Measurements from ENCODE around the gene VWA7. TPM values are rescaled to one million over a fixed set of nuclear protein-coding genes. Genes with fewer than 3 reads are reported as not detected.
"Not testable (repeated sequence)": the region's sequence is repeated elsewhere in the genome, so short reads cannot be mapped to it uniquely, and the experiment has no call there.

The VWA7 gene
- total RNA-seq, 1 donor from 2014 or later = 1.0 TPM

GRCh38 chr6:31817133-31817928, 40.2 kb upstream of the VWA7 start:
- H3K9me3 ChIP-seq (ENCODE audit: control insufficient read depth in 3 of 3, low read length in 3 of 3); H3K36me3 ChIP-seq (ENCODE audit: control insufficient read depth in 3 of 3, insufficient read depth in 3 of 3, low read length in 3 of 3); H3K27me3 ChIP-seq (ENCODE audit: control insufficient read depth in 3 of 3, insufficient read depth in 3 of 3, low read length in 3 of 3): not testable (repeated sequence)
- H3K27ac ChIP-seq (ENCODE audit: low read depth, low read length) = peak overlapping the region; percentile 100
- H3K4me3 ChIP-seq (ENCODE audit: low read length in 3 of 3) = peak overlapping the region; percentile 85 to 88 (median 86)
- peaks cover 32 to 38% (median 34%) of the 10 kb centered on the region in 3 donors for H3K4me1 ChIP-seq (ENCODE audit: control insufficient read depth in 3 of 3, insufficient read depth in 3 of 3, low read length in 3 of 3)
- peak overlapping the region; percentile 88 to 92 (median 88) for H3K9ac ChIP-seq (ENCODE audit: low read depth in 1 of 3, low read length in 3 of 3)

- Histone ChIP-seq H3K27ac (ENCODE audit: low read depth, low read length) (peak within 1 kb of the TSS; percentile 98), H3K9ac (ENCODE audit: low read depth in 1 of 3, low read length in 3 of 3) (peak within 1 kb of the TSS; percentile 90 to 94 (median 93)), H3K4me1 (ENCODE audit: control insufficient read depth in 3 of 3, insufficient read depth in 3 of 3, low read length in 3 of 3) (peaks cover 21 to 29% (median 22%) of the 10 kb centered on the region in 3 donors)
Measured at GRCh38 chr6:31815025-31815838, 38.1 kb upstream of the VWA7 start, which contains the start of the genes HSPA1A and HSPA1L. TSS of gene HSPA1A (plus strand) at chr6:31815543. CDS start at chr6:31815757, 214 bp downstream. TSS of gene HSPA1L (minus strand) at chr6:31815283. CDS start at chr6:31811972, 3,311 bp downstream.

GRCh38 chr6:31814677-31815024, 37.5 kb upstream of the VWA7 start:
- peaks cover 0 to 6% (median 0%) of the 10 kb centered on the region in 3 donors for H3K36me3 ChIP-seq (ENCODE audit: control insufficient read depth in 3 of 3, insufficient read depth in 3 of 3, low read length in 3 of 3)
- H3K4me3 ChIP-seq (ENCODE audit: low read length in 3 of 3) = peak overlapping the region; percentile 74 to 91 (median 85)
- no peaks in the 10 kb centered on the region for H3K27me3 ChIP-seq (ENCODE audit: control insufficient read depth in 3 of 3, insufficient read depth in 3 of 3, low read length in 3 of 3)
- peaks cover 16 to 23% (median 16%) of the 10 kb centered on the region in 3 donors for H3K4me1 ChIP-seq (ENCODE audit: control insufficient read depth in 3 of 3, insufficient read depth in 3 of 3, low read length in 3 of 3)
- peak overlapping the region; percentile 74 to 94 (median 90) for H3K9ac ChIP-seq (ENCODE audit: low read depth in 1 of 3, low read length in 3 of 3)
- no peaks in the 10 kb centered on the region for H3K9me3 ChIP-seq (ENCODE audit: control insufficient read depth in 3 of 3, low read length in 3 of 3)
- peak overlapping the region; percentile 98 for H3K27ac ChIP-seq (ENCODE audit: low read depth, low read length)

More at GRCh38 chr6:31815025-31815838, 38.1 kb upstream of the VWA7 start, which contains the start of the genes HSPA1A and HSPA1L:
- peak within 1 kb of the TSS; percentile 85 to 91 (median 90) for H3K4me3 ChIP-seq (ENCODE audit: low read length in 3 of 3)
- no peaks in the 10 kb centered on the region for H3K9me3 ChIP-seq (ENCODE audit: control insufficient read depth in 3 of 3, low read length in 3 of 3)
- no peaks in the 10 kb centered on the region for H3K27me3 ChIP-seq (ENCODE audit: control insufficient read depth in 3 of 3, insufficient read depth in 3 of 3, low read length in 3 of 3)
- peaks cover 0 to 6% (median 0%) of the 10 kb centered on the region in 3 donors for H3K36me3 ChIP-seq (ENCODE audit: control insufficient read depth in 3 of 3, insufficient read depth in 3 of 3, low read length in 3 of 3)

- Histone ChIP-seq H3K4me1 (ENCODE audit: control insufficient read depth in 3 of 3, insufficient read depth in 3 of 3, low read length in 3 of 3) (peaks cover 8 to 16% (median 10%) of the 10 kb centered on the region in 3 donors), H3K4me3 (ENCODE audit: low read length in 3 of 3) (peak overlapping the region; percentile 0 to 61 (median 47)), H3K9me3 (ENCODE audit: control insufficient read depth in 3 of 3, low read length in 3 of 3) (no peaks in the 10 kb centered on the region), H3K9ac (ENCODE audit: low read depth in 1 of 3, low read length in 3 of 3) (peak overlapping the region; percentile 81 to 87 (median 84)), H3K36me3 (ENCODE audit: control insufficient read depth in 3 of 3, insufficient read depth in 3 of 3, low read length in 3 of 3) (peaks cover 0 to 6% (median 0%) of the 10 kb centered on the region in 3 donors), H3K27me3 (ENCODE audit: control insufficient read depth in 3 of 3, insufficient read depth in 3 of 3, low read length in 3 of 3) (no peaks in the 10 kb centered on the region), H3K27ac (ENCODE audit: low read depth, low read length) (peak overlapping the region; percentile 90)
Measured at GRCh38 chr6:31813465-31813849, 36.3 kb upstream of the VWA7 start.

GRCh38 chr6:31811645-31812044, 34.5 kb upstream of the VWA7 start:
- no peaks in the 10 kb centered on the region for H3K27me3 ChIP-seq (ENCODE audit: control insufficient read depth in 3 of 3, insufficient read depth in 3 of 3, low read length in 3 of 3)
- H3K27ac ChIP-seq (ENCODE audit: low read depth, low read length) = no peak overlapping the region
- H3K36me3 ChIP-seq (ENCODE audit: control insufficient read depth in 3 of 3, insufficient read depth in 3 of 3, low read length in 3 of 3) = peaks cover 0 to 6% (median 0%) of the 10 kb centered on the region in 3 donors
- H3K9me3 ChIP-seq (ENCODE audit: control insufficient read depth in 3 of 3, low read length in 3 of 3) = no peaks in the 10 kb centered on the region
- H3K4me3 ChIP-seq (ENCODE audit: low read length in 3 of 3) = no peak overlapping the region
- no peak overlapping the region for H3K9ac ChIP-seq (ENCODE audit: low read depth in 1 of 3, low read length in 3 of 3)
- H3K4me1 ChIP-seq (ENCODE audit: control insufficient read depth in 3 of 3, insufficient read depth in 3 of 3, low read length in 3 of 3) = peaks cover 10 to 12% (median 11%) of the 10 kb centered on the region in 3 donors

GRCh38 chr6:31808599-31808998, 31.5 kb upstream of the VWA7 start:
- not testable (repeated sequence) for H3K9me3 ChIP-seq (ENCODE audit: control insufficient read depth in 3 of 3, low read length in 3 of 3); H3K36me3 ChIP-seq (ENCODE audit: control insufficient read depth in 3 of 3, insufficient read depth in 3 of 3, low read length in 3 of 3); H3K27ac ChIP-seq (ENCODE audit: low read depth, low read length); H3K4me3 ChIP-seq (ENCODE audit: low read length in 3 of 3); H3K27me3 ChIP-seq (ENCODE audit: control insufficient read depth in 3 of 3, insufficient read depth in 3 of 3, low read length in 3 of 3); H3K9ac ChIP-seq (ENCODE audit: low read depth in 1 of 3, low read length in 3 of 3)
- peaks cover 11 to 17% (median 15%) of the 10 kb centered on the region in 3 donors for H3K4me1 ChIP-seq (ENCODE audit: control insufficient read depth in 3 of 3, insufficient read depth in 3 of 3, low read length in 3 of 3)

GRCh38 chr6:31806470-31807272, 29.5 kb upstream of the VWA7 start, which contains the start of gene LSM2:
TSS of gene LSM2 (minus strand) at chr6:31806966. CDS start at chr6:31806757, 209 bp downstream.
- Histone ChIP-seq H3K4me3 (ENCODE audit: low read length in 3 of 3) (peak within 1 kb of the TSS; percentile 71 to 86 (median 79)), H3K27me3 (ENCODE audit: control insufficient read depth in 3 of 3, insufficient read depth in 3 of 3, low read length in 3 of 3) (no peaks in the 10 kb centered on the region), H3K36me3 (ENCODE audit: control insufficient read depth in 3 of 3, insufficient read depth in 3 of 3, low read length in 3 of 3) (peaks cover 0 to 6% (median 2%) of the 10 kb centered on the region in 3 donors), H3K27ac (ENCODE audit: low read depth, low read length) (peak within 1 kb of the TSS; percentile 91), H3K4me1 (ENCODE audit: control insufficient read depth in 3 of 3, insufficient read depth in 3 of 3, low read length in 3 of 3) (peaks cover 8 to 14% (median 12%) of the 10 kb centered on the region in 3 donors), H3K9me3 (ENCODE audit: control insufficient read depth in 3 of 3, low read length in 3 of 3) (no peaks in the 10 kb centered on the region), H3K9ac (ENCODE audit: low read depth in 1 of 3, low read length in 3 of 3) (peak within 1 kb of the TSS; percentile 84 to 95 (median 93))

GRCh38 chr6:31805939-31806469, 28.9 kb upstream of the VWA7 start:
- H3K4me3 ChIP-seq (ENCODE audit: low read length in 3 of 3) = peak overlapping the region; percentile 71 to 86 (median 79)
- peak overlapping the region; percentile 91 for H3K27ac ChIP-seq (ENCODE audit: low read depth, low read length)
- no peaks in the 10 kb centered on the region for H3K27me3 ChIP-seq (ENCODE audit: control insufficient read depth in 3 of 3, insufficient read depth in 3 of 3, low read length in 3 of 3)
- H3K4me1 ChIP-seq (ENCODE audit: control insufficient read depth in 3 of 3, insufficient read depth in 3 of 3, low read length in 3 of 3) = peaks cover 8 to 14% (median 12%) of the 10 kb centered on the region in 3 donors
- H3K36me3 ChIP-seq (ENCODE audit: control insufficient read depth in 3 of 3, insufficient read depth in 3 of 3, low read length in 3 of 3) = peaks cover 0 to 6% (median 2%) of the 10 kb centered on the region in 3 donors
- peak overlapping the region; percentile 84 to 95 (median 93) for H3K9ac ChIP-seq (ENCODE audit: low read depth in 1 of 3, low read length in 3 of 3)
- no peaks in the 10 kb centered on the region for H3K9me3 ChIP-seq (ENCODE audit: control insufficient read depth in 3 of 3, low read length in 3 of 3)

Data from skeletal muscle tissue (tissue), 4 donors.